ENCODE measurements around the gene RGS16.

DNA sequence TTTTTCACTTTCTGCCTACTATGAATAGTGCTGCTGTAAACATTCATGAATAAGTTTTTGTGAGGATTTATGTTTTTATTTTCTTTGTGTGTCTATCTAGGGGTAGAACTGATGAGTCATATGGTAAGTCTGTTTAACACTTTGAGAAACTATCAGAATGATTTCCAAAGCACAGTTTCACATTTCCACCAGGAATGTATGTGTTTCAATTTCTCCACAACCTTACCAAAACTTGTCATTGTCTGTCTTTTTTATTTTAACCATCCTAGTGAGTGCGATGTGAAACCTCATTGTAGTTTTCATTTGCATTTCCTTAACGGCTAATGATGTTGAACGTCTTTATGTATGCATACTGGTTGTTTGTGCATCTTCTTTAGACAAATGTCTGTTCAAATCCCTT is 38.7 kb downstream of the RGS16 start:
- TF ChIP-seq POLR2AphosphoS5 (IDR thresholded peaks at IDR 0.05) (no peak), CTCF (IDR thresholded peaks at IDR 0.05) (no peak)
